Keratinocyte (primary cell): ENCODE measurements around the gene KCND2. TPM values are rescaled to one million over a fixed set of nuclear protein-coding genes. Genes with fewer than 3 reads are reported as not detected.

Experiments used
- DNase-seq: peaks from one replicate; pipeline ENCODE4 v3.0.0-alpha.2; 2011; ENCODE audit warnings: low read depth, missing footprints, low spot score
- FAIRE-seq: peaks from 2 replicates; lab custom pipeline; 2011; peaks lifted over from hg19 to GRCh38; lab: Jason Lieb, UNC
- H2AFZ ChIP-seq: 2 replicates; pipeline ENCODE4 v1.6.0; 2012; ENCODE audit warnings: low read length, control low read depth, inconsistent platforms; ENCODE audit not compliant: control insufficient read depth
- H3K27ac ChIP-seq: 2 replicates; pipeline ENCODE4 v1.5.1; 2011; ENCODE audit warnings: low read length; ENCODE audit not compliant: control insufficient read depth, insufficient read depth
- H3K27me3 ChIP-seq: 3 replicates; pipeline ENCODE4 v1.6.0; 2011; ENCODE audit warnings: low read length; ENCODE audit not compliant: control insufficient read depth, insufficient read depth; ENCODE audit errors: extremely low read depth
- H3K36me3 ChIP-seq, 2 experiments: 2 replicates in 1 of 2; 3 replicates in 1 of 2; pipeline ENCODE4 v1.5.1; 2011; ENCODE audit warnings: low read length in 2 of 2, mild to moderate bottlenecking in 1 of 2; ENCODE audit not compliant: control insufficient read depth in 2 of 2, insufficient read depth in 2 of 2; ENCODE audit errors: extremely low read depth in 1 of 2
- H3K4me1 ChIP-seq: 3 replicates; pipeline ENCODE4 v1.5.1; 2011; ENCODE audit warnings: low read length; ENCODE audit not compliant: control insufficient read depth, insufficient read depth; ENCODE audit errors: extremely low read depth
- H3K4me2 ChIP-seq: 3 replicates; pipeline ENCODE4 v1.6.0; 2011; ENCODE audit warnings: low read depth, low read length; ENCODE audit not compliant: control insufficient read depth, insufficient read depth; ENCODE audit errors: extremely low read depth
- H3K4me3 ChIP-seq, 3 experiments: fragments of 200-600 bp in 1 of 3; sonication (generic) in 1 of 3; 2 replicates in 2 of 3; 3 replicates in 1 of 3; pipeline ENCODE4 v1.5.1; 2011 to 2016; ENCODE audit warnings: low read length in 3 of 3, mild to moderate bottlenecking in 3 of 3, control low read depth in 2 of 3, inconsistent platforms in 1 of 3, low read depth in 1 of 3, mixed read lengths in 1 of 3, mixed run types in 1 of 3, moderate library complexity in 1 of 3; ENCODE audit not compliant: control insufficient read depth in 2 of 3, insufficient read depth in 2 of 3; ENCODE audit errors: extremely low read depth in 1 of 3
- H3K79me2 ChIP-seq: 2 replicates; pipeline ENCODE4 v1.6.0; 2012; ENCODE audit warnings: low read length; ENCODE audit not compliant: control insufficient read depth, insufficient read depth
- H3K9ac ChIP-seq: 3 replicates; pipeline ENCODE4 v1.6.0; 2011; ENCODE audit warnings: low read length; ENCODE audit not compliant: control insufficient read depth, insufficient read depth; ENCODE audit errors: extremely low read depth
- H3K9me1 ChIP-seq: 3 replicates; pipeline ENCODE4 v1.6.0; 2011; ENCODE audit warnings: low read length; ENCODE audit not compliant: control insufficient read depth, insufficient read depth; ENCODE audit errors: extremely low read depth
- H3K9me3 ChIP-seq: 2 replicates; pipeline ENCODE4 v1.5.1; 2012; ENCODE audit warnings: low read depth, low read length; ENCODE audit not compliant: control insufficient read depth
- H4K20me1 ChIP-seq: 3 replicates; pipeline ENCODE4 v1.6.0; 2011; ENCODE audit warnings: low read length; ENCODE audit not compliant: control insufficient read depth, insufficient read depth; ENCODE audit errors: extremely low read depth
- EZH2 ChIP-seq: IDR thresholded peaks from one replicate; pipeline ENCODE4 v1.6.1; 2012; ENCODE audit warnings: inconsistent platforms, mild to moderate bottlenecking, low read length, moderate library complexity
- dilution Hi-C: fragments of 300-500 bp; cut with MboI; formaldehyde crosslinking; loops from one replicate; pipeline ENCODE4 v1.7.0; 2020; ENCODE audit warnings: low sequenced_read_pairs; ENCODE audit not compliant: extremely low pct_ligation_motif_present
- polyA plus RNA-seq, 5 experiments: library from polyadenylated mRNA; depleted of rRNA in 3 of 5; stranded (reverse) in 3 of 5; stranded (forward) in 1 of 5; unstranded in 1 of 5; fragments of >200 nt; gene quantifications; 1 replicate in 1 of 5; 2 replicates in 3 of 5; 3 replicates in 1 of 5; pipeline versions ENCODE4 v1.2.1 to v1.2.3, GENCODE V29; 2011 to 2012; ENCODE audit warnings: missing spikeins in 2 of 5, low read depth in 1 of 5, low replicate concordance in 1 of 5
- TF ChIP-seq, protein P1 (sequence below), 3 experiments: IDR thresholded peaks in 1 of 3; conservative IDR thresholded peaks in 1 of 3; optimal IDR thresholded peaks in 1 of 3; 2 replicates in 2 of 3; 3 replicates in 1 of 3; pipeline versions ENCODE3 to v1.5.1; 2011; ENCODE audit warnings: low read length in 3 of 3, mild to moderate bottlenecking in 3 of 3, moderate library complexity in 2 of 3, control low read depth in 1 of 3, inconsistent platforms in 1 of 3; ENCODE audit not compliant: insufficient read depth in 2 of 3; ENCODE audit errors: extremely low read depth in 1 of 3

KCND2 gene
- polyA plus RNA-seq, 1 donor (not counting 4 experiments of a cell fraction or from before 2014, with no cell fraction given), result not detected

DNA sequence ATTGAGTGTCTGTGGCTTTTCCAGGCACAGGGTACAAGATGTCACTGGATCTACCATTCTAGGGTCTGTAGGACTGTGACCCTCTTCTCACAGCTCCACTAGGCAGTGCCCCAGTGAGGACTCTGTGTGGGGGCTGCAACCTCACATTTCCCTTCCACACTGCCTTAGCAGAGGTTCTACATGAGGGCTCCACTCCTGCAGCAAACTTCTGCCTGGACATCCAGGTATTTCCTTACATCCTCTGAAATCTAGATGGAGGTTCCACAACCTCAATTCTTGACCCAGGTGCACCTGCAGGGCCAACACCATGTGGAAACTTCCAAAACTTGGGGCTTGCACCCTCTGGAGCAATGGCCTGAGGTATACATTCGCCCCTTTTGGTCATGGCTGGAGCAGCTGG is 183.7 kb downstream of the KCND2 start:
- dilution Hi-C loops, result no loop called here
- Histone ChIP-seq H3K27me3 (no peaks in the 10 kb centered on the region), H3K9me1 (no peaks in the 10 kb centered on the region), H3K36me3 (no peaks in the 10 kb centered on the region), H3K4me2 (no peak overlapping the region), H3K4me3 (no peak overlapping the region), H3K27ac (no peak overlapping the region), H3K9me3 (peaks cover 2% of the 10 kb centered on the region), H4K20me1 (no peaks in the 10 kb centered on the region), H3K9ac (no peak overlapping the region), H2AFZ (no peak overlapping the region), H3K4me1 (no peaks in the 10 kb centered on the region), H3K79me2 (no peaks in the 10 kb centered on the region)
- DNase-seq (no peak), FAIRE-seq (no peak)
- TF ChIP-seq EZH2, result no peak
- TF ChIP-seq, protein P1, sequence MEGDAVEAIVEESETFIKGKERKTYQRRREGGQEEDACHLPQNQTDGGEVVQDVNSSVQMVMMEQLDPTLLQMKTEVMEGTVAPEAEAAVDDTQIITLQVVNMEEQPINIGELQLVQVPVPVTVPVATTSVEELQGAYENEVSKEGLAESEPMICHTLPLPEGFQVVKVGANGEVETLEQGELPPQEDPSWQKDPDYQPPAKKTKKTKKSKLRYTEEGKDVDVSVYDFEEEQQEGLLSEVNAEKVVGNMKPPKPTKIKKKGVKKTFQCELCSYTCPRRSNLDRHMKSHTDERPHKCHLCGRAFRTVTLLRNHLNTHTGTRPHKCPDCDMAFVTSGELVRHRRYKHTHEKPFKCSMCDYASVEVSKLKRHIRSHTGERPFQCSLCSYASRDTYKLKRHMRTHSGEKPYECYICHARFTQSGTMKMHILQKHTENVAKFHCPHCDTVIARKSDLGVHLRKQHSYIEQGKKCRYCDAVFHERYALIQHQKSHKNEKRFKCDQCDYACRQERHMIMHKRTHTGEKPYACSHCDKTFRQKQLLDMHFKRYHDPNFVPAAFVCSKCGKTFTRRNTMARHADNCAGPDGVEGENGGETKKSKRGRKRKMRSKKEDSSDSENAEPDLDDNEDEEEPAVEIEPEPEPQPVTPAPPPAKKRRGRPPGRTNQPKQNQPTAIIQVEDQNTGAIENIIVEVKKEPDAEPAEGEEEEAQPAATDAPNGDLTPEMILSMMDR (optimal IDR thresholded peaks at IDR 0.05 in 1 of 3, IDR thresholded peaks at IDR 0.05 in 1 of 3, conservative IDR thresholded peaks at IDR 0.05 in 1 of 3; ENCODE audit: extremely low read depth in 1 of 3, insufficient read depth in 2 of 3, low read length in 3 of 3), result no peak

DNA sequence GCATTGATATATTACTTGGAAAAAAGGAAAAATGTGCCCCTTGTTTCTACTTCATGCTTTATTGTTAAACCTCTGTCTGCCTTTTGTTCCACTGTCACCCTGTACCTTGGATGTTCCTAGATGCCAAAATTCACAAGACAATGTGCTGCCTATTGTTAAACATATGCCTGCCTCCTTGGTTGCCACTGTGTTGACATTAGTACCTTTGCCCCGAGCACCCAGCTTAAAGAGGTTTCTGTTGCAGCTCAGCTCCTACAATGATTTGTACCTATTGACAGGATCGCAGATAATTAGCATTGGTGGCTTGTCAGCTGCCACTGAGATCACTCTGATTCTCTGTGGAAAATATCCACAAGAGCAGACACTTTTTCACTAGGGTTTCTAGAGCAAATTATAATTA is 188.0 kb downstream of the KCND2 start:
- DNase-seq, result no peak
- H4K20me1 ChIP-seq, result no peaks in the 10 kb centered on the region
- no peaks in the 10 kb centered on the region for H3K4me1 ChIP-seq
- no peak for FAIRE-seq
- H3K27me3 ChIP-seq, result no peaks in the 10 kb centered on the region
- no peaks in the 10 kb centered on the region for H3K36me3 ChIP-seq
- no peaks in the 10 kb centered on the region for H3K79me2 ChIP-seq
- H3K4me3 ChIP-seq, result no peak overlapping the region
- TF ChIP-seq EZH2, result no peak
- TF ChIP-seq, protein P1 (optimal IDR thresholded peaks at IDR 0.05 in 1 of 3, IDR thresholded peaks at IDR 0.05 in 1 of 3, conservative IDR thresholded peaks at IDR 0.05 in 1 of 3; ENCODE audit: extremely low read depth in 1 of 3, insufficient read depth in 2 of 3, low read length in 3 of 3), result no peak
- dilution Hi-C loops, result no loop called here
- no peak overlapping the region for H3K4me2 ChIP-seq
- H3K27ac ChIP-seq, result no peak overlapping the region
- no peak overlapping the region for H2AFZ ChIP-seq
- H3K9ac ChIP-seq, result no peak overlapping the region
- H3K9me3 ChIP-seq, result no peaks in the 10 kb centered on the region
- no peaks in the 10 kb centered on the region for H3K9me1 ChIP-seq
